ENCODE results near the gene AFF3. TPM values are rescaled to one million over a fixed set of nuclear protein-coding genes. Genes with fewer than 3 reads are reported as not detected.

AFF3 gene
- total and polyA plus RNA-seq, 2 of the 13 experiments (the other 11 are each of a cell fraction or from before 2014, with no cell fraction given) = not detected

- Histone ChIP-seq H3K36me3 (replicated peaks in 1 of 2; ENCODE audit: control insufficient read depth in 1 of 2, insufficient read depth in 2 of 2, low read length in 2 of 2) (no peaks in the 10 kb centered on the region), H3K27ac (ENCODE audit: extremely low read length, insufficient read depth, low read length) (no peak overlapping the region), H3K27me3 (ENCODE audit: control insufficient read depth in 1 of 2, insufficient read depth in 2 of 2, low read length in 2 of 2) (peaks cover 1 to 5% of the 10 kb centered on the region in 2 experiments; a peak in 1 of 5 replicates), H3K9ac (ENCODE audit: insufficient read depth, low read depth, low read length) (no peak overlapping the region), H3K9me3 (ENCODE audit: low read length) (no peaks in the 10 kb centered on the region), H4K20me1 (ENCODE audit: insufficient read depth, low read length) (no peaks in the 10 kb centered on the region), H3K79me2 (ENCODE audit: insufficient read depth, low read length) (no peaks in the 10 kb centered on the region), H3K4me3 (replicated peaks in 1 of 3; ENCODE audit: insufficient read depth in 1 of 3, low read depth in 2 of 3, low read length in 3 of 3) (no peak overlapping the region), H2AFZ (ENCODE audit: low read length) (no peak overlapping the region), H3K4me2 (ENCODE audit: low read depth, low read length) (no peak overlapping the region), H3K4me1 (ENCODE audit: insufficient read depth, low read length) (no peaks in the 10 kb centered on the region)
- no peak for ATAC-seq
- DNase-seq (ENCODE audit: low spot score) = no peak
- CTCF ChIA-PET (ENCODE audit: low intra/inter-chr PET ratio, low total read pairs) = no interaction called here
- no TSS peak for BruUV-seq (replicated peaks)
- FAIRE-seq = no peak
- 2% methylated on average over 3 of the region's 3 CpGs for WGBS (ENCODE audit: low lambda C conversion rate)
- intact Hi-C loops (cut with micrococcal nuclease; ENCODE audit: unreplicated experiment) (no loop called here), in situ Hi-C loops (cut with HindIII; ENCODE audit: extremely low pct_ligation_motif_present, low pct_unique_long_range_greater_than_20kb) (no loop called here)
- TF ChIP-seq EZH2 (conservative IDR thresholded peaks at IDR 0.05; ENCODE audit: low read depth, low read length) = no peak
- no peak for TF ChIP-seq BCL6 (CRISPR knock-in tag; IDR thresholded peaks at IDR 0.05)
- TF ChIP-seq ETV6 (CRISPR knock-in tag; conservative IDR thresholded peaks at IDR 0.05) = no peak
- POLR2A ChIA-PET = no interaction called here
These were observed 596.8 kb downstream of the AFF3 start for GRCh38 chr2:99545604-99546003.

GRCh38 chr2:99545066-99545465, 597.3 kb downstream of the AFF3 start:
- H4K20me1 ChIP-seq (ENCODE audit: insufficient read depth, low read length) = no peaks in the 10 kb centered on the region
- no peak overlapping the region for H3K9ac ChIP-seq (ENCODE audit: insufficient read depth, low read depth, low read length)
- H3K4me2 ChIP-seq (ENCODE audit: low read depth, low read length) = no peak overlapping the region
- ATAC-seq (no peak), FAIRE-seq (no peak), DNase-seq (ENCODE audit: low spot score) (no peak)
- BruUV-seq (replicated peaks) = no TSS peak
- H3K36me3 ChIP-seq (replicated peaks in 1 of 2; ENCODE audit: control insufficient read depth in 1 of 2, insufficient read depth in 2 of 2, low read length in 2 of 2) = no peaks in the 10 kb centered on the region
- no peaks in the 10 kb centered on the region for H3K79me2 ChIP-seq (ENCODE audit: insufficient read depth, low read length)
- intact Hi-C loops (cut with micrococcal nuclease; ENCODE audit: unreplicated experiment) = no loop called here
- no peak overlapping the region for H2AFZ ChIP-seq (ENCODE audit: low read length)
- in situ Hi-C loops (cut with HindIII; ENCODE audit: extremely low pct_ligation_motif_present, low pct_unique_long_range_greater_than_20kb) = no loop called here
- H3K27me3 ChIP-seq (ENCODE audit: control insufficient read depth in 1 of 2, insufficient read depth in 2 of 2, low read length in 2 of 2) = peaks cover 1 to 5% of the 10 kb centered on the region in 2 experiments; a peak in 1 of 5 replicates
- ChIA-PET CTCF (ENCODE audit: low intra/inter-chr PET ratio, low total read pairs) (no interaction called here), POLR2A (no interaction called here)
- no peak overlapping the region for H3K27ac ChIP-seq (ENCODE audit: extremely low read length, insufficient read depth, low read length)
- 0% methylated on average over 1 of the region's 1 CpG for WGBS (ENCODE audit: low lambda C conversion rate)
- no peaks in the 10 kb centered on the region for H3K9me3 ChIP-seq (ENCODE audit: low read length)
- H3K4me3 ChIP-seq (replicated peaks in 1 of 3; ENCODE audit: insufficient read depth in 1 of 3, low read depth in 2 of 3, low read length in 3 of 3) = no peak overlapping the region
- H3K4me1 ChIP-seq (ENCODE audit: insufficient read depth, low read length) = no peaks in the 10 kb centered on the region
- no peak for TF ChIP-seq RBFOX2 (IDR thresholded peaks at IDR 0.05; ENCODE audit: low read depth, low read length)
- no peak for TF ChIP-seq PRDM10 (CRISPR knock-in tag; IDR thresholded peaks at IDR 0.05; ENCODE audit: low read depth)
- no peak for TF ChIP-seq ZNF230 (CRISPR knock-in tag; IDR thresholded peaks at IDR 0.05)
- TF ChIP-seq CBX1 (IDR thresholded peaks at IDR 0.05; ENCODE audit: low read depth) = no peak
- TF ChIP-seq ZNF788 (CRISPR knock-in tag; IDR thresholded peaks at IDR 0.05; ENCODE audit: borderline replicate concordance) = no peak
- TF ChIP-seq PRDM15 (CRISPR knock-in tag; IDR thresholded peaks at IDR 0.05) = no peak
- no peak for TF ChIP-seq KLF16 (CRISPR knock-in tag; IDR thresholded peaks at IDR 0.05)

All from HepG2 (cell line).